HG02973 (cell line): Measurements from ENCODE around the gene ZNF229.
"Not testable (repeated sequence)": the region's sequence is repeated elsewhere in the genome, so short reads cannot be mapped to it uniquely, and the experiment has no call there.

Source experiments
- ATAC-seq: cut with Tn5 transposase; IDR thresholded peaks from one replicate; pipeline ENCODE4 v1.9.1; 2021; ENCODE audit warnings: moderate library complexity; ENCODE audit not compliant: unreplicated experiment

ZNF229 gene

DNA sequence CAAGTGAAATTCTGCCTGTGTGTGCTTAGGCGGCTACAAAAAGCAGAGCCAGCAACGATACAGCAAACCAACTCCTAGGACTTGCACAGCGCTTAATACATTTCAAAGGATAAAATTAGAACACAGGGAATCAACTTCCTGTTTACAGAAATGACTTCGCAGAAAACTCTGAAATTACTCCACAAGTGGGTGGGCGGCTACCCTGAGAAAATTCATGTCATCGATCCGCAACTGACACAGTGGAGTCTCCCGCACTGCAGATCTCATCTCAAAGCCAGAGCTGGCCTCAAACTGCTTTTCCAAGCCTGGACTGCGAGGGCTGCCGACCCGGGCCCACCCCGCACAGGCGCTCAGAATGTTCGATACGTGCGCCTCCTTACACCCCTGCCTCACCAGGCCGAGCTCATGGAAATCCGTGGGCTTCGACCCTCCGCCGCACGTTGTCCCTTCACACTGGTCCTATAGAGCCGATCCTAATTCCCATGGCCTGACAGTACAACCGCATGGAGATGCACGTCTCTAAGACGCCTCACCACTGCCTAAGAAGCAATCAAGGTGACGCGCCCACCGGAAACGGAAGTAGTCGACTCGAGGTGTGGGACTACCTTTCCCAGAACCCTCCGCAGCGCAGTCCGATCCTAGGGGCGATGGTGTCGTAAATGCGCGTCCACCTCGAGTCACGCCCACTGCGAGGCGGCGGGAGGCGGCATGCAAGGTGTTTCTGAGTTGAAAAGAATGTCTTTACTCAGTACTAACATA, at the start of gene ZNF229:
TSS of gene ZNF229 (minus strand) at position 557 of the 759 bp plus-strand sequence. CDS start 5,625 bp downstream, outside the sequence.
- no peak for ATAC-seq

DNA sequence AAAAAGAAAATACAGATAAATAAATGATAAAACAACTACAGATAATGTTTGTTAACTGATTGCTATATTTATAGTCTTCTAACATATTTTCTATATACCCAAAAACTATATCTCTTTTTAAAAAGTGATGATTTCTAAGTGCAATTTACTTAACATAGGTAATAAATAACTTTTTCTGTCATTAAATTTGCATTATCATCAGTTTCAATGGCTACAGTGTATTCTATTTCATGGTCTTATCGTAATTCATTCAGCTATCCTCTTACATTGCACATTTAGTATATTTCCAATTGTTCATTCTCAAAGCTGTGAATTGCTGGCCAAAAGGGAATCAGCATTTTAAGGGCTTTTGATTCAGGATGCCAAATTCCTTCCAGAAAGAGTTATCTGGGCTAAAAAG, 48.4 kb upstream of the ZNF229 start:
- ATAC-seq: no peak

DNA sequence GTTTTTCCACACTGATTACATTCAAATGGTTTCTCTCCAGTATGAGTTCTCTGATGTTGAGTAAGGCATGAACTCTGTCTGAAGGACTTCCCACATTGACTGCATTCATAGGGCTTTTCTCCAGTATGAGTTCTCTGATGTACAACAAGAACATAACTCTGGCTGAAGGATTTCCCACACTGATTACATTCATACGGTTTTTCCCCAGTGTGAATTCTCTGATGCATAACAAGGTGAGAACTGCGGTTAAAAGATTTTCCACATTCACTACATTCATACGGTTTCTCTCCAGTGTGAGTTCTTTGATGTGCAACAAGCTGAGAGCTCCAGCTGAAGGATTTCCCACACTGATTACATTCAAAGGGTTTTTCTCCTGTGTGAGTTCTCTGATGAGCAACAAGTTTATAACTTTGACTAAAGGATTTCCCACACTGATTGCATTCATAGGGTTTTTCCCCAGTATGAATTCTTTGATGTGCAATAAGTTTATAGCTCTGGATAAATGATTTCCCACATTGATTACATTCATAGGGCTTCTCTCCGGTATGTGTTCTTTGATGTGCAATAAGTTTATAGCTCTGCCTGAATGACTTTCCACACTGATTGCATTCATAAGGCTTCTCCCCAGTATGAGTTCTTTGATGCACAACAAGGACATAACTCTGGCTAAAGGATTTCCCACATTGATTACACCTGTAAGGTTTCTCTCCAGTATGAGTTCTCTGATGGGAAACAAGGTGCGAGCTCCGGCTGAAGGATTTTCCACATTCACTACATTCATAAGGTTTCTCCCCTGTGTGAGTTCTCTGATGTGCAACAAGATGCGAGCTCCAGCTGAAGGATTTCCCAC, 28.5 kb upstream of the ZNF229 start:
- ATAC-seq: no peak

DNA sequence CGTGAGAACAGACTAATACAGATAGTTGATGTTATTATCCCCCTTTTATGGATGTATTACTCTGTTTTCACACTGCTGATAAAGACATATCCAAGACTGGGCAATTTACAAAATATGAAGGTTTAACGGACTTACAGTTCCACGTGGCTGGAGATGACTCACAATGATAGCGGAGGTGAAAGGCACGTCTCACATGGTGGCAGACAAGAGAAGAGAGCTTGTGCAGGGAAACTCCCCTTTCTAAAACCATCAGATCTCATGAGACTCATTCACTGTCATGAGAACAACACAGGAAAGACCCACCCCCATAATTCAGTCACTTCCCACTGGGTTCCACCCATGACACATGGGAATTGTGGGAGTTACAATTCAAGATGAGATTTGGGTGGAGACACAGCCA, 20.5 kb upstream of the ZNF229 start:
- not testable (repeated sequence) for ATAC-seq

DNA sequence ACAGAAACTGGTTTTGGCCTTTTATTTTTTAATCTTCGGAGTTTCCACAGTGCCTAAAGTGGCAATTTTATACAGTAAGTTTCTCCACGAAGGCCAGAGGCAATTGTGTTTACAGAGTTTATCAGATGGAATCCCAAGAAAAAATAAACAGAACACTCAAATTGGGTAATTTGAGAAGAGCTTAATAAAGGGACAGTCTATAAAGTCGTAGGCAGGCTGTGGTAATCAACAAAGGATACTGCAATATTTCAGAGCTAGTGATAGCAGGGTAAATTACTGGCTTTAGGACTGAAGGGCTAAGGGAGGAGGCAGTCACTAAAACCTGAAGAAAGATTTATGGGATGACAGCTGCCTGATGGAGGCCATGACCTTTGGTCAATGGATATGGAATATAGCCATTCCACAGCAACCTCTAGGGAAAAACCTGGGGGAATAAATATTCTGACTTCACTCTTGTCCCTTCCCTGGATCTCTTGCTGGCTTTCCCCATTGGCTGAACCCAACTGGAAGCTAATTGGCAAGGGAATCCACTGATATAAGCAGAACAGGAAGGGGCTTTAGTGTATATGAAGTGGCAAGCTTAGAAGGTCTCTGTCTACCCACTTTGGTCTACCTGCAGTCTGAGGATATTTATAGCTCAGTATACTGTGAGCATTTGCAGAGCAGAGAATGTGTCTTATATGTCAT, 14.5 kb upstream of the ZNF229 start:
- ATAC-seq: not testable (repeated sequence)

DNA sequence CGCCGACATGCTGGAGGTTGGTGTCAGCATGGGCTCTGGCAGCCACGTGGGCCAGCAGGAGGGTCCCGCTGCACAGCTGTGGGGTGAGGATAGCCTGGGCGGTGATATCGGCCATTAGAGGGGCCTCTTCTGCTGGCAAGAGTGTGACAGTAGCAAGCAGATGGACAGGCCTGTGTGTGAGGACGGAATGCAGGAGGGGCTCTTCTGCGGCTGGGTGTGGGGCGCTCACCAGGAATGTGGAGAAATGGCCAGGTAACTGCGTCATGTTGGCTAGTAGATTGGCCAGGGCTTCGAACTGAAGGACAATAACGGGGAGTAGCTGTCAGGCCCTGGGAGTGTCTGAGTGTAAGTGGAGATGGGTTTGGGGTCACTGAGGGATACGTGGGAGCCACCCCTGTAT, 7.7 kb upstream of the ZNF229 start:
- not testable (repeated sequence) for ATAC-seq

DNA sequence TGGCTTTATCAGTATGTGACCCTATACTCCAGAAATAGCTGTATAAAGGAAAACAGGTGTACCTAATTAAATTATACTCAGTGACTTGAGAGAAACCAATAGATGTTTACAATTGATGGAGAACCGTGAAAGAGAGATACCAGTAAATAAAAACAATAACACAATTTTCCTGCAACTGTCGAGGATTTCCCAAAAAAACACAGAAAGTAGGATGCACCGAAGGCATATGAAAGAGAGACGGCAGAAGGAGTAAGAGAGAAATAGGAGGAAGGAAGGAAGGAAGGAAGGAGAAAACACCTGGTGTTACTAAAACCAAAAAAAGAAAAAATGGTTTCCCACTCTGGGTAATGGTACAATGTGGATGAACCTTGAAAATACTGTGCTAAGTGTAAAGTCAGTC, 6.8 kb upstream of the ZNF229 start:
- ATAC-seq: no peak

DNA sequence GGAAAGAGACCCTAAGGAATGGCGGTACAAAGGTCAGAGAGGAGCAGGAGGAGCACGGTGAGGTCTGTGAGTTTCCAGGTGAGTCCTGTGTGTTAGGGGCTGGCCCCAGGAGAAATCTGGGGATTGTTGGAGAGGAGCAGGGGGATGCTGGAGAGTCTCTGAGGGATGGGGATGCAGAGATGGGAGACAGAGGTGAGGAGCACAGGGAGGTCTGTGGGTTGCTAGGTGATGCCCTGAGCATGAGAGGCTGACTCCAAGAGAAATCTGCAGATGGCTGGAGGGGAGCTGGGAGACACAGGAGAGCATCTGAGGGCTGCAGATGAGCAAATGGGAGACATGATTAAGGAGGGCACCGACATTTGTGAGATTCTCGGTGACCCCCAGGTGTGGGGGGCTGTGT, 4.1 kb upstream of the ZNF229 start:
- no peak for ATAC-seq

DNA sequence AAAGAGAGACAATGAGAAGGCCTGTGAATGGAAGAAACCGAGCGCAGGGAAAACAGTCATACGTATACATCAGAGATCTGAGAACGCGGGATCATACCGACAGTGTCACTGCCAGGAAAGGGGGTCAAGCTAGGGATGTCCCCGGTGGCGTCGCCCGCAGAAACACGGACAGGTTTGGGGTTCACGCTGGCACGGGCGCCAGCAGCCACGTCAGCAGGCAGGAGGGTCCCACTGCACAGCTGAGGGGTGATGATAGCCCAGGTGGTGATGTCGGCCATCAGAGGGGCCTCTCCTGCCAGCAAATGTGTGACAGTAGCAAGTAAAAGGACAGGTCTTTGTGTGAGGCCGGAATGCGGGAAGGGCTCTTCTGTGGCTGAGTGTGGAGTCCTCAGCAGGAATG, 3.4 kb upstream of the ZNF229 start:
- no peak for ATAC-seq

DNA sequence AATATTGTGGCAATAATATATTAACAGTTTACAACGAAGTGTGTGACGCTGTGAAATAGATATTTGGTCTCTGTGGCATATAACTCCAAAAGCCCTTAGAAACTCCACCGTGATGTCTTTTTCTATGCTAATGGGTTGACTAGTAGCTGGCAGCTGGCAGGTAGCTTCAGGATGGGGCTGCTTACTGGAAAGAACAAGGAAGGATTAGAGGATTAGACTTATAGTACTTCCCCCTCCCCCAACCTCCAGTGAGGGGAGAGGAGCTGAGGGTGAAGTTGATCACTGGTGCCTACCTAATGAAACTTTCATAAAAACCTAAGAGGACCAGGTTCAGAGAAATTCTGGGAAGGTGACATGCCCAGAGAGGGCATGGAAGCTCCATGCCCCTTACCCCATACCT, 9.8 kb downstream of the ZNF229 start:
- no peak for ATAC-seq

DNA sequence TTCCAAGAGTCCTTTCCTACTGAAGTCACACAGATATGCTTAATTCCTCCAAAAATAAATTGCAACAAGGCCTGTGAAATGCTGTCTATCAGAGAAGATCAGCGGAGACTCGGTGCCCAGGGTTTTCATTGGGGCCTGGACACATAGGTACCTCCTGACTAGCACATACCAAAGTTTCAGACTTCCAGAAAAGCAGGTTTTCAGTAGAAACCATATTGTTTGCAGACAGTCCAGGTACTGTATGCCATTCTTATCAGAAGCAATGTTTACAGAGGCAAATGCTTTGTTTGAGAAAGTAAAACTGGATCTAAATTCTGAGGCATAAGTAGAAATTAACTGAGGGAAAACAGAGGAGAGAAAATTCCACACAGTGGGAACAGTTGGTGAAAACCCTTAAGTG, 12.8 kb downstream of the ZNF229 start:
- ATAC-seq: no peak

DNA sequence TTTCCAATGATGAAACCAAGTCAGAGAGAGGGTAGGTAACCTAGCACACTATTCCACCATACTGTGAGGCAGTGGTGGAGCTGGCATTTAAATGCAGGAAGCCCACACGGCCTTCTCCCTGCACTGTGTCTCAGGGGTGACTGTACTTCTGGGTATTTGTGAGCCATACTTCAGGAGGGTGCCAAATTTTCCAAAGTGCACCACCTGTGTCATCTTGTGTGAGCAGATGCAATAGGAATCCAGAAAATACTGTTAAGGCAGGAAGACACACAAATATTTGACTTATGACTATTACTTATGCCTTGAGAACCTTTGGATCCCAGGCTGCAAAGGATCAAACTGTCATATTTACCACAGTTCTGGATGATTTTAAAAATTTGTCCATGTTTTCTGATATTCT, 17.3 kb downstream of the ZNF229 start:
- no peak for ATAC-seq

DNA sequence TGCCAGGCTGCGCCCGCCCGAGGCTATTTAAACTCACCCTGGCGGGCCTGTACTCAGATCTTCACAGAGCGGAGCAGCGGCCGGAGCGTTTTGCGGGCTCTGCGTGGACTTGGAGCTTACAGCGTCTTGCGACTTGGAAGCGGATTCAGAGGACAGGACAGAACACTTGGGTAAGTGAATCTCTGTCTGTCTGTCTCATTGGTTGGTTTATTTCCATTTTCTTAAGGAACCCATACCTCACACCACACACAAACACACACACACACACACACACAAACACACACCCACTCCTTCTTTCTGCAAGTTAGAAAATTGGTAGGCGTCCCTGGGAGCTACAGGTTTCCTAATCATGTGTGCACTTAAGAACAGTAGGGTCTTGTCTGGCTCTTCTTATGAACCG, 32.7 kb downstream of the ZNF229 start:
- ATAC-seq: not testable (repeated sequence)

DNA sequence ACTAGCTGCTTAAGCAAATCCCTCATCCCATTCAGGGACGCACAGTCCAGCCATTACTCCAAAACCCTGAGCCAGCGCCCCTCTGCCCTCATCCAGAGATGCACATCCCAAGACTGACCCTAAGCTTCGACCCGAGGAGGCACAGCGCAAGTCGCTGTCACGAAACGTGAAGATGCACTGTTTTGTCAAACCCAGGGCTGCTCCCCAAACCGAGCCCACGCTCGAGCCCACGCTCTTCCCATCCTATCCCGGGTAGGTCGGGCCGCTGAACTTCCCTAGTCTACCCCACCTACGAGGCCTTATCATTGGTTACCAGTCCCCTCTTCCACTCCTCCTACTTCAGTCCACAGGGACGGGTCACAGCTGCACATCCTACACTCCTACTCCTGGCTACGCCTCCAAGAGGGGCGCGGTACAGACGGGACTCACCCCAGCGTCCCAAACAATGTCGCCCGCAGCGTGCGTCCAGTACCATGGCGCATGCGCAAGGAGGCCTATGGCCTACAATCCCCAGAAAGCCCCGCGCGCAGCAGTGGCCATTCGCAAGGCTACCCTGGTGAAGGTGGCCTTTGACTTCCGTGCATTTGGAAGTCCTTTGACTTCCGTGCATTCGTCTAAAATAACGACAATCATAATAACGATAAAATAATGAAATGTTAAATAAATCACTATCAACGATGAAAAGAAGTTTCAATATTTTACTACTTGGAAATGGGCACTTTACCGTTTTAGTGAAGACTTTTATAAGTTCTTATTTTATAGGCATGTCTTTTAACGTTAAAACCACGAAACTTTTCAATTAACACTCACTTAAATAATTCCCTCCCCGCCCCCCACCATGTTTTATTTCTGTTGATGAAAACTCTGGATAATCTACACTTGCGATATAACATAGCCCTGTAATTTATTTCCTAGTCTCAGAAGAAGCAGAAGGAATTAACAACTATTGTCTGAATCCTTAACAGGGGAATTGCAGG, 46.8 kb downstream of the ZNF229 start, which contains the start of gene ZNF285:
TSS of gene ZNF285 (minus strand) at position 470 of the 977 bp plus-strand sequence. CDS start 4,395 bp downstream, outside the sequence.
- no peak for ATAC-seq

DNA sequence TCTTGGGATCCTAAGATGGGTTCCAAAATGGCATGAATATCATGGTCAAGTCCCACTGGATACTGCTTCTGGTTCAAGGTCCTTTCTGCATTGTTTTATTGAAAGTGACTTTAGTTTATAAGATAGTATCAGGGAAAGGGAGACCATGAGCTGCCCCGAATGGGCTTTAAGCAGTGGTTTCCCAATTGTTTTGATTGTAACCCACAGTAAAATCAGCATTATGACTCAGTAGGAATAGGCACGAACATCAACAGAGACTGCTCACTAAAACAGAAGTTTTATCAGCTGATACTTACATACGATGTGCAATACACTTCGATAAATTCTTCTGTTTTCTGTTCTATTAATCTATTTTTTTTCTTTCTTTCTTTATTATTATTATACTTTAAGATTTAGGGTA, 59.0 kb downstream of the ZNF229 start:
- not testable (repeated sequence) for ATAC-seq
